Measurements from ENCODE around the gene STIMATE. TPM values are rescaled to one million over a fixed set of nuclear protein-coding genes. Genes with fewer than 3 reads are reported as not detected.

STIMATE gene
- total and polyA plus RNA-seq, 2 of the 4 experiments (the other 2 are of a cell fraction), result 10.6 to 17.8 TPM

DNA sequence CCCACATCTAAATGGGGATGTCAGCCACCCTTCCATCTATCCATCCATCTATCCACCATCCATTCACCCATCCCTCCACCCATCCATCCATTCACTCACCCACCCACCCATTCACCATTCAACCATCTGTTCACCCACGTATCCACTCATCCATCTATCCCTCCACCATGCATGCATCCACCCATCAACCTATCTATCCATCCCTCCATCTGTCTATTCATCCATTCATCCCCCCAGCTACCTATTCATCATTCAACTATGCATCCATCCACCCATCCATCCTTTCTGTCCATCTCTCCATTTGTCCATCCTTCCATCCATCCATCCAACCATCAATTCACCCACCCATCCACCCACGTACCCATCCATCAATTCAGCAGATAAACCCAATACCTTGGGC lies 88.2 kb downstream of the STIMATE start:
- H3K18ac ChIP-seq (ENCODE audit: low read depth, low read length), result no peak overlapping the region
- POLR2A ChIA-PET (ENCODE audit: unreplicated experiment), result no interaction called here
- H3K4me2 ChIP-seq (ENCODE audit: low read depth, low read length), result no peak overlapping the region
- in situ Hi-C loops (cut with MboI; ENCODE audit: low sequenced_read_pairs) (no loop called here), intact Hi-C loops (cut with micrococcal nuclease) (no loop called here), dilution Hi-C loops (cut with HindIII; ENCODE audit: low sequenced_read_pairs, unreplicated experiment) (no loop called here)
- WGBS, 2 experiments (ENCODE audit: extremely low coverage in 2 of 2, insufficient read length in 1 of 2), result 9% methylated on average over 1 of the region's 2 CpGs; no CpG with 5 or more reads in 1 of the 2 experiments
- H2AFZ ChIP-seq (replicated peaks; ENCODE audit: low read length, poor library complexity), result no peak overlapping the region
- H3K4ac ChIP-seq (ENCODE audit: low read depth, low read length), result no peak overlapping the region
- H4K8ac ChIP-seq (ENCODE audit: low read depth in 2 of 2, low read length in 2 of 2), result no peak overlapping the region
- H2AK5ac ChIP-seq (ENCODE audit: low read depth, low read length), result no peak overlapping the region
- no peak overlapping the region for H3K56ac ChIP-seq (ENCODE audit: extremely low read depth, insufficient read depth, low read length)
- ATAC-seq (ENCODE audit: low read depth) (no peak), DNase-seq (no peak)
- peaks cover 19% of the 10 kb centered on the region; the same call in 1 of the 2 replicates for H3K27me3 ChIP-seq (ENCODE audit: control insufficient read depth, insufficient read depth, low read length)
- H3K23ac ChIP-seq (ENCODE audit: low read depth, low read length), result no peak overlapping the region
- H4K20me1 ChIP-seq (ENCODE audit: insufficient read depth, low read length), result no peaks in the 10 kb centered on the region
- H3K4me3 ChIP-seq (ENCODE audit: insufficient read depth, low read depth, low read length), result no peak overlapping the region
- H2BK5ac ChIP-seq (ENCODE audit: low read depth, low read length, poor library complexity, severe bottlenecking), result no peak overlapping the region
- no peak overlapping the region for H2BK20ac ChIP-seq (ENCODE audit: low read depth, low read length)
- TF ChIP-seq CHD1 (IDR thresholded peaks at IDR 0.05; ENCODE audit: low read depth, low read length) (no peak), CEBPB (IDR thresholded peaks at IDR 0.05; ENCODE audit: low read depth, low read length) (no peak), NFE2L2 (IDR thresholded peaks at IDR 0.05; ENCODE audit: low read depth, low read length) (no peak), SMC3 (IDR thresholded peaks at IDR 0.05; ENCODE audit: low read depth, low read length) (no peak)
- TF ChIP-seq, protein P1, sequence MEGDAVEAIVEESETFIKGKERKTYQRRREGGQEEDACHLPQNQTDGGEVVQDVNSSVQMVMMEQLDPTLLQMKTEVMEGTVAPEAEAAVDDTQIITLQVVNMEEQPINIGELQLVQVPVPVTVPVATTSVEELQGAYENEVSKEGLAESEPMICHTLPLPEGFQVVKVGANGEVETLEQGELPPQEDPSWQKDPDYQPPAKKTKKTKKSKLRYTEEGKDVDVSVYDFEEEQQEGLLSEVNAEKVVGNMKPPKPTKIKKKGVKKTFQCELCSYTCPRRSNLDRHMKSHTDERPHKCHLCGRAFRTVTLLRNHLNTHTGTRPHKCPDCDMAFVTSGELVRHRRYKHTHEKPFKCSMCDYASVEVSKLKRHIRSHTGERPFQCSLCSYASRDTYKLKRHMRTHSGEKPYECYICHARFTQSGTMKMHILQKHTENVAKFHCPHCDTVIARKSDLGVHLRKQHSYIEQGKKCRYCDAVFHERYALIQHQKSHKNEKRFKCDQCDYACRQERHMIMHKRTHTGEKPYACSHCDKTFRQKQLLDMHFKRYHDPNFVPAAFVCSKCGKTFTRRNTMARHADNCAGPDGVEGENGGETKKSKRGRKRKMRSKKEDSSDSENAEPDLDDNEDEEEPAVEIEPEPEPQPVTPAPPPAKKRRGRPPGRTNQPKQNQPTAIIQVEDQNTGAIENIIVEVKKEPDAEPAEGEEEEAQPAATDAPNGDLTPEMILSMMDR (conservative IDR thresholded peaks at IDR 0.05; ENCODE audit: low read depth, low read length), result no peak
- TF ChIP-seq, protein P2, sequence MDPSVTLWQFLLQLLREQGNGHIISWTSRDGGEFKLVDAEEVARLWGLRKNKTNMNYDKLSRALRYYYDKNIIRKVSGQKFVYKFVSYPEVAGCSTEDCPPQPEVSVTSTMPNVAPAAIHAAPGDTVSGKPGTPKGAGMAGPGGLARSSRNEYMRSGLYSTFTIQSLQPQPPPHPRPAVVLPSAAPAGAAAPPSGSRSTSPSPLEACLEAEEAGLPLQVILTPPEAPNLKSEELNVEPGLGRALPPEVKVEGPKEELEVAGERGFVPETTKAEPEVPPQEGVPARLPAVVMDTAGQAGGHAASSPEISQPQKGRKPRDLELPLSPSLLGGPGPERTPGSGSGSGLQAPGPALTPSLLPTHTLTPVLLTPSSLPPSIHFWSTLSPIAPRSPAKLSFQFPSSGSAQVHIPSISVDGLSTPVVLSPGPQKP (IDR thresholded peaks at IDR 0.05; ENCODE audit: borderline replicate concordance, low read depth, low read length), result no peak
- H3K4me1 ChIP-seq (ENCODE audit: control insufficient read depth, insufficient read depth, low read length), result no peaks in the 10 kb centered on the region
- H3K36me3 ChIP-seq (ENCODE audit: control insufficient read depth, insufficient read depth, low read length), result no peaks in the 10 kb centered on the region
- no TSS peak for BruUV-seq (replicated peaks)
- H4K5ac ChIP-seq (ENCODE audit: low read depth, low read length), result no peak overlapping the region
- no peak overlapping the region for H3K9ac ChIP-seq (ENCODE audit: low read depth, low read length)
- no peaks in the 10 kb centered on the region for H3K79me1 ChIP-seq (ENCODE audit: low read depth in 1 of 2, low read length in 2 of 2)
- H3K14ac ChIP-seq (replicated peaks; ENCODE audit: low read depth, low read length), result no peak overlapping the region
- no peaks in the 10 kb centered on the region for H3K9me3 ChIP-seq (ENCODE audit: control insufficient read depth, insufficient read depth, low read length)
- H2AK9ac ChIP-seq (replicated peaks; ENCODE audit: low read depth, low read length, poor library complexity), result no peak overlapping the region
- H4K91ac ChIP-seq (ENCODE audit: insufficient read depth, low read depth, low read length), result no peak overlapping the region
- no peak overlapping the region for H3K27ac ChIP-seq (ENCODE audit: insufficient read depth, low read length)
- CTCF ChIA-PET, result interaction anchor here (1.7 kb wide), 1 partner anchor 12 kb away, joined by 6 read pairs; no protein-coding TSS in a partner anchor
- H2BK15ac ChIP-seq (ENCODE audit: low read depth, low read length), result no peak overlapping the region
- no peaks in the 10 kb centered on the region for H3K9me1 ChIP-seq (ENCODE audit: insufficient read depth, low read length)
- no peak overlapping the region for H2BK120ac ChIP-seq (ENCODE audit: low read depth, low read length)

Measured in IMR-90 (cell line).